Measurements from ENCODE around the gene CNTNAP4. TPM values are rescaled to one million over a fixed set of nuclear protein-coding genes. Genes with fewer than 3 reads are reported as not detected.
A peak's percentile ranks its signal among the peaks of the same experiment; 100 is the strongest.

The CNTNAP4 gene
- total and polyA plus RNA-seq, 2 of the 13 experiments (the other 11 are each of a cell fraction or from before 2014, with no cell fraction given) = not detected

- TF ChIP-seq ZNF770 (CRISPR knock-in tag; IDR thresholded peaks at IDR 0.05) = no peak
These were observed 20.7 kb downstream of the CNTNAP4 start (continued) for GRCh38 chr16:76297941-76298340.

- no peak for DNase-seq (ENCODE audit: low spot score)
- in situ Hi-C loops (cut with HindIII; ENCODE audit: extremely low pct_ligation_motif_present, low pct_unique_long_range_greater_than_20kb) (no loop called here), intact Hi-C loops (cut with micrococcal nuclease; ENCODE audit: unreplicated experiment) (no loop called here)
- H3K9ac ChIP-seq (ENCODE audit: insufficient read depth, low read depth, low read length) = no peak overlapping the region
- H3K4me3 ChIP-seq (replicated peaks in 1 of 3; ENCODE audit: insufficient read depth in 1 of 3, low read depth in 2 of 3, low read length in 3 of 3) = no peak overlapping the region
- POLR2A ChIA-PET = no interaction called here
- TF ChIP-seq MAFK (conservative IDR thresholded peaks at IDR 0.05 in 1 of 2, IDR thresholded peaks at IDR 0.05 in 1 of 2; ENCODE audit: low read length in 2 of 2) (peak; percentile 73 to 84), MAFF (IDR thresholded peaks at IDR 0.05; ENCODE audit: low read depth, low read length) (peak; percentile 67; the same call in 1 of the 2 replicates), ZNF354B (CRISPR knock-in tag; IDR thresholded peaks at IDR 0.05) (no peak)
- ATAC-seq = no peak
- FAIRE-seq = no peak
- CTCF ChIA-PET (ENCODE audit: low intra/inter-chr PET ratio, low total read pairs) = no interaction called here
- no peaks in the 10 kb centered on the region for H3K27me3 ChIP-seq (ENCODE audit: control insufficient read depth in 1 of 2, insufficient read depth in 2 of 2, low read length in 2 of 2)
- no peaks in the 10 kb centered on the region for H3K79me2 ChIP-seq (ENCODE audit: insufficient read depth, low read length)
- no peak overlapping the region for H3K4me2 ChIP-seq (ENCODE audit: low read depth, low read length)
- H4K20me1 ChIP-seq (ENCODE audit: insufficient read depth, low read length) = no peaks in the 10 kb centered on the region
- BruUV-seq (replicated peaks) = no TSS peak
- no peaks in the 10 kb centered on the region for H3K4me1 ChIP-seq (ENCODE audit: insufficient read depth, low read length)
- no peaks in the 10 kb centered on the region for H3K9me3 ChIP-seq (ENCODE audit: low read length)
- no peak overlapping the region for H3K27ac ChIP-seq (ENCODE audit: extremely low read length, insufficient read depth, low read length)
- 3% methylated on average over 4 of the region's 4 CpGs for WGBS (ENCODE audit: low lambda C conversion rate)
- no peaks in the 10 kb centered on the region for H3K36me3 ChIP-seq (replicated peaks in 1 of 2; ENCODE audit: control insufficient read depth in 1 of 2, insufficient read depth in 2 of 2, low read length in 2 of 2)
- H2AFZ ChIP-seq (ENCODE audit: low read length) = no peak overlapping the region
These were observed 26.6 kb downstream of the CNTNAP4 start for GRCh38 chr16:76303637-76304314.

Data from HepG2 (cell line).